Spleen (tissue), 7 donors: ENCODE data around the gene SLC22A4.

ENCODE experiments used
- CTCF ChIP-seq, 11 experiments: fragments of 200-600 bp in 7 of 11; fragments of 450-650 bp in 4 of 11; sonication (generic) in 4 of 11; IDR thresholded peaks in 8 of 11; conservative IDR thresholded peaks in 3 of 11; 1 replicate in 7 of 11; 2 replicates in 4 of 11; pipeline versions ENCODE4 v1.4.0 to v1.8.0; 2016 to 2021; ENCODE audit warnings: antibody characterized with exemption in 11 of 11, inconsistent platforms in 4 of 11, mild to moderate bottlenecking in 1 of 11
- POLR2A ChIP-seq, 3 donors: fragments of 450-650 bp; IDR thresholded peaks; one replicate each; pipeline ENCODE4 v1.5.1; 2017; ENCODE audit warnings: antibody characterized with exemption in 3 of 3, mild to moderate bottlenecking in 1 of 3
- POLR2AphosphoS5 ChIP-seq, 3 donors: sonication (generic); formaldehyde crosslinking; IDR thresholded peaks; one replicate each; pipeline ENCODE4 v1.5.1; 2017; ENCODE audit warnings: antibody characterized with exemption in 3 of 3
- donor health status: DM: no; HTN: no; CAD: no; lungs with moderate emphysema.
- donor health status: DM: no; HTN: no; CAD: no.
- donor health status: DM: no; HTN: no; CAD: no.

GRCh38 chr5:132386644-132387286, 92.6 kb downstream of the SLC22A4 start:
- peak; percentile 89 to 96 (median 94) for TF ChIP-seq CTCF (IDR thresholded peaks at IDR 0.05 in 8 of 11, conservative IDR thresholded peaks at IDR 0.05 in 3 of 11)
- no peak for TF ChIP-seq POLR2A (IDR thresholded peaks at IDR 0.05)
- peak in 2 of 3 donors; percentile 67 to 80 for TF ChIP-seq POLR2AphosphoS5 (IDR thresholded peaks at IDR 0.05)
